Measurements from ENCODE around the gene NAV2.

The NAV2 gene

GRCh38 chr11:20047006-20047768 lies 334.6 kb downstream of the NAV2 start:
- DNase-seq = no peak

GRCh38 chr11:20047769-20048154 lies 335.1 kb downstream of the NAV2 start:
- no peak for DNase-seq

GRCh38 chr11:20048246-20048645 lies 335.6 kb downstream of the NAV2 start:
- no peak for DNase-seq

- DNase-seq = no peak
These were observed 336.1 kb downstream of the NAV2 start for GRCh38 chr11:20048707-20049106.

GRCh38 chr11:20049231-20049630 lies 336.6 kb downstream of the NAV2 start:
- DNase-seq = no peak

GRCh38 chr11:20050048-20050447 lies 337.4 kb downstream of the NAV2 start:
- no peak for DNase-seq

- DNase-seq = no peak
These were observed 338.1 kb downstream of the NAV2 start for GRCh38 chr11:20050551-20051333.

GRCh38 chr11:20051469-20052399 lies 339.1 kb downstream of the NAV2 start:
- no peak for DNase-seq

- no peak for DNase-seq
These were observed 340.9 kb downstream of the NAV2 start for GRCh38 chr11:20053572-20053971.

GRCh38 chr11:20054584-20054983 lies 341.9 kb downstream of the NAV2 start:
- DNase-seq = no peak

GRCh38 chr11:20055312-20055711 lies 342.7 kb downstream of the NAV2 start:
- DNase-seq = no peak

- DNase-seq = no peak
These were observed 343.7 kb downstream of the NAV2 start for GRCh38 chr11:20056109-20056949.

GRCh38 chr11:20056950-20057943 lies 344.6 kb downstream of the NAV2 start:
- no peak for DNase-seq

- no peak for DNase-seq
These were observed 346.3 kb downstream of the NAV2 start for GRCh38 chr11:20058749-20059458.

GRCh38 chr11:20059587-20060021 lies 347.0 kb downstream of the NAV2 start:
- DNase-seq = no peak

- no peak for DNase-seq
These were observed 347.5 kb downstream of the NAV2 start for GRCh38 chr11:20060181-20060580.

- no peak for DNase-seq
These were observed 348.1 kb downstream of the NAV2 start for GRCh38 chr11:20060647-20061205.

GRCh38 chr11:20061776-20062175 lies 349.1 kb downstream of the NAV2 start:
- no peak for DNase-seq

- no peak for DNase-seq
These were observed 352.3 kb downstream of the NAV2 start for GRCh38 chr11:20064961-20065405.

GRCh38 chr11:20065406-20065805 lies 352.8 kb downstream of the NAV2 start:
- no peak for DNase-seq
